Calu3 (cell line): ENCODE results near the gene APH1B. TPM values are rescaled to one million over a fixed set of nuclear protein-coding genes. Genes with fewer than 3 reads are reported as not detected.

Experiments
- BruUV-seq: library from RNA; stranded (reverse); fragments of 400-500 nt; replicated peaks from 2 replicates; lab custom pipeline; 2021; lab: Mats Ljungman, UMichigan
- CTCF ChIA-PET: fragments of 300-600 bp; sonication (Branson Sonifier 250); formaldehyde crosslinking; loops from one replicate; lab custom pipeline; 2022; ENCODE audit warnings: antibody characterized with exemption; lab: Charles Lee
- DNase-seq: peaks from one replicate; pipeline ENCODE4 v3.0.0; 2022
- H3K27ac Mint-ChIP-seq: one replicate; pipeline ENCODE4 v1.8.0; 2022; ENCODE audit warnings: mixed read lengths; ENCODE audit not compliant: unreplicated experiment
- H3K27me3 Mint-ChIP-seq: one replicate; pipeline ENCODE4 v1.8.0; 2022; ENCODE audit warnings: mixed read lengths; ENCODE audit not compliant: unreplicated experiment
- H3K36me3 Mint-ChIP-seq: one replicate; pipeline ENCODE4 v1.8.0; 2022; ENCODE audit warnings: mild to moderate bottlenecking, moderate library complexity, mixed read lengths; ENCODE audit not compliant: insufficient read depth, unreplicated experiment
- H3K4me1 Mint-ChIP-seq: one replicate; pipeline ENCODE4 v1.8.0; 2022; ENCODE audit warnings: mild to moderate bottlenecking, low read depth, mixed read lengths; ENCODE audit not compliant: unreplicated experiment
- H3K4me3 Mint-ChIP-seq: one replicate; pipeline ENCODE4 v1.8.0; 2022; ENCODE audit warnings: mild to moderate bottlenecking, low read depth, moderate library complexity, mixed read lengths; ENCODE audit not compliant: unreplicated experiment
- H3K9me3 Mint-ChIP-seq: one replicate; pipeline ENCODE4 v1.8.0; 2022; ENCODE audit warnings: low read depth, mixed read lengths; ENCODE audit not compliant: unreplicated experiment
- intact Hi-C: fragments of 100-400 bp; cut with micrococcal nuclease; formaldehyde crosslinking; loops from one replicate; pipeline ENCODE4 v1.10.0; 2022; ENCODE audit not compliant: unreplicated experiment
- total RNA-seq: library from RNA; stranded (reverse); gene quantifications from 2 replicates; pipeline ENCODE4 v1.2.3, GENCODE V29; 2022
- TF ChIP-seq, protein P1 (sequence below): fragments of 200-600 bp; IDR thresholded peaks from one replicate; pipeline ENCODE4 v1.8.0; 2022; ENCODE audit warnings: antibody characterized with exemption; ENCODE audit not compliant: unreplicated experiment

The APH1B gene
- total RNA-seq, 1 experiment from 2014 or later, result 11.4 TPM

GRCh38 chr15:63264688-63265293 is 12.6 kb upstream of the APH1B start:
- Mint-ChIP-seq H3K27ac (no peak overlapping the region), H3K36me3 (no peaks in the 10 kb centered on the region), H3K4me1 (peaks cover 8% of the 10 kb centered on the region), H3K27me3 (no peaks in the 10 kb centered on the region), H3K9me3 (no peaks in the 10 kb centered on the region), H3K4me3 (no peak overlapping the region)
- intact Hi-C loops, result no loop called here
- CTCF ChIA-PET, result no interaction called here
- TF ChIP-seq, protein P1, sequence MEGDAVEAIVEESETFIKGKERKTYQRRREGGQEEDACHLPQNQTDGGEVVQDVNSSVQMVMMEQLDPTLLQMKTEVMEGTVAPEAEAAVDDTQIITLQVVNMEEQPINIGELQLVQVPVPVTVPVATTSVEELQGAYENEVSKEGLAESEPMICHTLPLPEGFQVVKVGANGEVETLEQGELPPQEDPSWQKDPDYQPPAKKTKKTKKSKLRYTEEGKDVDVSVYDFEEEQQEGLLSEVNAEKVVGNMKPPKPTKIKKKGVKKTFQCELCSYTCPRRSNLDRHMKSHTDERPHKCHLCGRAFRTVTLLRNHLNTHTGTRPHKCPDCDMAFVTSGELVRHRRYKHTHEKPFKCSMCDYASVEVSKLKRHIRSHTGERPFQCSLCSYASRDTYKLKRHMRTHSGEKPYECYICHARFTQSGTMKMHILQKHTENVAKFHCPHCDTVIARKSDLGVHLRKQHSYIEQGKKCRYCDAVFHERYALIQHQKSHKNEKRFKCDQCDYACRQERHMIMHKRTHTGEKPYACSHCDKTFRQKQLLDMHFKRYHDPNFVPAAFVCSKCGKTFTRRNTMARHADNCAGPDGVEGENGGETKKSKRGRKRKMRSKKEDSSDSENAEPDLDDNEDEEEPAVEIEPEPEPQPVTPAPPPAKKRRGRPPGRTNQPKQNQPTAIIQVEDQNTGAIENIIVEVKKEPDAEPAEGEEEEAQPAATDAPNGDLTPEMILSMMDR, result no peak
- BruUV-seq, result no TSS peak
- no peak for DNase-seq

GRCh38 chr15:63274427-63274826 is 3.0 kb upstream of the APH1B start:
- no peaks in the 10 kb centered on the region for H3K9me3 Mint-ChIP-seq
- CTCF ChIA-PET, result no interaction called here
- H3K27ac Mint-ChIP-seq, result no peak overlapping the region
- no peaks in the 10 kb centered on the region for H3K4me1 Mint-ChIP-seq
- no TSS peak for BruUV-seq
- H3K4me3 Mint-ChIP-seq, result no peak overlapping the region
- no peaks in the 10 kb centered on the region for H3K27me3 Mint-ChIP-seq
- peaks cover 20% of the 10 kb centered on the region for H3K36me3 Mint-ChIP-seq
- DNase-seq, result no peak
- TF ChIP-seq, protein P1, result no peak
- intact Hi-C loops, result no loop called here

DNA sequence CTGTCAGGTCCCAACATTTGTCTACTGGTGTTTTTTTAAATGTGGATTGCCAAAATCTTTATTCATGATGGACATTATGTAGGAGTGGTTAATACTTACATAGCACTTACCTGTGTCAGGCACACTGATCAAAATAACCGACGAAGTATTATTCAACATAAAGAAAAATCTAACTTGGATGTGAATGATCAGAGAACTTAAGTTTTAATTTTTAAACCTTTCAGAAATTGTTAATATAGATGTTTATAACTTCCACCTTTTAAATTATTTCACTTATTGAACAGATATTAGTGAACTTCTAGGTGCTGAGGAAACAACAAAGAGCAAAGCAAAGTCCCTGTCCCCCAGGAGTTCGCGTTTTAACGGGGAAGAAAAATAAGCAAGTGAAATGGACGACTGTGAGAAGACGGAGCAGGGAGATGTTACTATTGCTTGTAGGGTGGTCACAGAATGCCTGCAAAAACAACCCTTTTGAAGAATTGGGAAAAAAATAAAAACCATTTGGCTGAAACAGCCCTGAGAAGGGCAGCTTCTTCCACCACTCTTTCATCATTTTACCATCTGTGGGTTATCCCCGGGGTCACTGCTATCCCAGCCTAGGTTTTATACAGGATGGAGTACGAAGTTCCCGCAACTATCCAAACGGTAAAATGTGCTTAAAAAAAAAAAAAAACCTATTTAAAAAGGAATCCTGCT is 915 bp upstream of the APH1B start:
- TF ChIP-seq, protein P1, result no peak
- Mint-ChIP-seq H3K9me3 (no peaks in the 10 kb centered on the region), H3K36me3 (peaks cover 20% of the 10 kb centered on the region), H3K27ac (peak overlapping the region; percentile 60), H3K27me3 (no peaks in the 10 kb centered on the region), H3K4me1 (no peaks in the 10 kb centered on the region), H3K4me3 (peak overlapping the region; percentile 76)
- CTCF ChIA-PET, result interaction anchor here (0.7 kb wide), 4 partner anchors 29 to 841 kb away, joined by 3 to 5 read pairs (median 4); no protein-coding TSS in a partner anchor
- DNase-seq, result no peak
- intact Hi-C loops, result loop anchor here (5.0 kb wide), 2 partner anchors 74 to 109 kb away; no protein-coding TSS in a partner anchor
- BruUV-seq, result no TSS peak

GRCh38 chr15:63277893-63278456 is 570 bp downstream of the APH1B start:
- BruUV-seq, result no TSS peak
- H3K27ac Mint-ChIP-seq, result peak overlapping the region; percentile 22
- intact Hi-C loops, result loop anchor here (5.0 kb wide), 2 partner anchors 76 to 111 kb away; no protein-coding TSS in a partner anchor
- TF ChIP-seq, protein P1, result no peak
- H3K36me3 Mint-ChIP-seq, result peaks cover 20% of the 10 kb centered on the region
- CTCF ChIA-PET, result interaction anchor here (0.6 to 1.6 kb wide), 3 partner anchors 11 to 112 kb away, joined by 3 to 7 read pairs (median 4); no protein-coding TSS in a partner anchor
- H3K9me3 Mint-ChIP-seq, result no peaks in the 10 kb centered on the region
- H3K27me3 Mint-ChIP-seq, result no peaks in the 10 kb centered on the region
- no peaks in the 10 kb centered on the region for H3K4me1 Mint-ChIP-seq
- H3K4me3 Mint-ChIP-seq, result peak overlapping the region; percentile 76
- DNase-seq, result no peak
